Smooth muscle cell (in vitro differentiated cells): ENCODE measurements around the gene FBH1. TPM values are rescaled to one million over a fixed set of nuclear protein-coding genes. Genes with fewer than 3 reads are reported as not detected.
"Not testable (repeated sequence)": the region's sequence is repeated elsewhere in the genome, so short reads cannot be mapped to it uniquely, and the experiment has no call there.

Experiments
- DNase-seq: peaks from one replicate; lab custom pipeline; 2025; ENCODE audit not compliant: unreplicated experiment; lab: John Stamatoyannopoulos, UW
- H2AFZ ChIP-seq: fragments of 200-600 bp; sonication (generic); 2 replicates; pipeline ENCODE4 v1.6.0; 2016; ENCODE audit warnings: antibody characterized with exemption, low read depth, mild to moderate bottlenecking
- H3F3A ChIP-seq: fragments of 200-600 bp; sonication (generic); 2 replicates; pipeline ENCODE4 v1.6.0; 2017; ENCODE audit warnings: antibody characterized with exemption, low read depth
- H3K27ac ChIP-seq: fragments of 200-600 bp; sonication (generic); 2 replicates; pipeline ENCODE4 v1.5.1; 2016; ENCODE audit warnings: low read depth, mild to moderate bottlenecking
- H3K27me3 ChIP-seq: fragments of 200-600 bp; sonication (generic); 2 replicates; pipeline ENCODE4 v1.6.1; 2016; ENCODE audit warnings: low read depth, mild to moderate bottlenecking
- H3K36me3 ChIP-seq: fragments of 200-600 bp; sonication (generic); 2 replicates; pipeline ENCODE4 v1.5.1; 2016; ENCODE audit warnings: low read depth
- H3K4me1 ChIP-seq: fragments of 200-600 bp; sonication (generic); 2 replicates; pipeline ENCODE4 v1.5.1; 2016; ENCODE audit warnings: low read depth
- H3K4me2 ChIP-seq: fragments of 200-600 bp; sonication (generic); 2 replicates; pipeline ENCODE4 v1.6.0; 2016; ENCODE audit warnings: mild to moderate bottlenecking
- H3K4me3 ChIP-seq: fragments of 200-600 bp; sonication (generic); 2 replicates; pipeline ENCODE4 v1.5.1; 2016; ENCODE audit warnings: mild to moderate bottlenecking
- H3K79me2 ChIP-seq: fragments of 200-600 bp; sonication (generic); 2 replicates; pipeline ENCODE4 v1.6.0; 2016; ENCODE audit warnings: low read depth, mild to moderate bottlenecking
- H3K9ac ChIP-seq: fragments of 200-600 bp; sonication (generic); 2 replicates; pipeline ENCODE4 v1.6.0; 2016; ENCODE audit warnings: low read depth
- H3K9me3 ChIP-seq: fragments of 200-600 bp; sonication (generic); replicated peaks from 2 replicates; pipeline ENCODE4 v1.5.1; 2016; ENCODE audit warnings: low read depth
- H4K20me1 ChIP-seq: fragments of 200-600 bp; sonication (generic); 2 replicates; pipeline ENCODE4 v1.6.0; 2016; ENCODE audit warnings: low read depth
- CTCF ChIP-seq: fragments of 200-600 bp; sonication (generic); IDR thresholded peaks from 2 replicates; pipeline ENCODE4 v1.5.1; 2017; ENCODE audit warnings: borderline replicate concordance, mild to moderate bottlenecking, antibody characterized with exemption; ENCODE audit not compliant: insufficient read depth, poor library complexity, severe bottlenecking
- WGBS: methylation state at CpG from one replicate; pipeline ENCODE4 v1.1.7; 2016; ENCODE audit warnings: low lambda C conversion rate; 5-methylcytosine and 5-hydroxymethylcytosine counted together
- polyA plus RNA-seq: library from polyadenylated mRNA; unstranded; fragments of >200 nt; fragmentation: Nextera tagmentation; extraction: Ambion mirVana; gene quantifications from 2 replicates; pipeline ENCODE4 v1.2.1, GENCODE V29; 2016
- total RNA-seq: library from RNA; depleted of rRNA; stranded (reverse); fragments of >200 nt; gene quantifications from 2 replicates; pipeline ENCODE4 v1.2.3, GENCODE V29; 2014

Gene FBH1
- total and polyA plus RNA-seq, 2 experiments from 2014 or later = 68.4 to 70.0 TPM

- H3K27me3 ChIP-seq = no peaks in the 10 kb centered on the region
- no peaks in the 10 kb centered on the region for H3K79me2 ChIP-seq
- H3K36me3 ChIP-seq = no peaks in the 10 kb centered on the region
- TF ChIP-seq CTCF = no peak
- no peak overlapping the region for H3K4me3 ChIP-seq
- H3K4me2 ChIP-seq = no peak overlapping the region
- no peak overlapping the region for H2AFZ ChIP-seq
- no peaks in the 10 kb centered on the region for H3K9me3 ChIP-seq
- H3K27ac ChIP-seq = no peak overlapping the region
- WGBS = 83% methylated on average over 18 of the region's 18 CpGs
- no peak overlapping the region for H3K9ac ChIP-seq
- no peaks in the 10 kb centered on the region for H3K4me1 ChIP-seq
- no peaks in the 10 kb centered on the region for H4K20me1 ChIP-seq
- no peak for DNase-seq
- H3F3A ChIP-seq = no peaks in the 10 kb centered on the region
Measured at GRCh38 chr10:5960070-5960972, 70.3 kb downstream of the FBH1 start.

- DNase-seq, H3K4me1 ChIP-seq, H4K20me1 ChIP-seq, H3K9me3 ChIP-seq, H3K27ac ChIP-seq, H3K36me3 ChIP-seq, H3K4me2 ChIP-seq, H3K4me3 ChIP-seq, H2AFZ ChIP-seq, H3K27me3 ChIP-seq, H3K9ac ChIP-seq, H3F3A ChIP-seq, H3K79me2 ChIP-seq: not testable (repeated sequence)
- WGBS = 95% methylated on average over 10 of the region's 10 CpGs
Measured at GRCh38 chr10:5960973-5961275, 70.9 kb downstream of the FBH1 start.

- no peak for DNase-seq
- no peaks in the 10 kb centered on the region for H3K4me1 ChIP-seq
- no peaks in the 10 kb centered on the region for H3K9me3 ChIP-seq
- H2AFZ ChIP-seq = no peak overlapping the region
- H3K4me3 ChIP-seq = no peak overlapping the region
- no peak for TF ChIP-seq CTCF
- no peaks in the 10 kb centered on the region for H3K79me2 ChIP-seq
- H4K20me1 ChIP-seq = no peaks in the 10 kb centered on the region
- no peak overlapping the region for H3K9ac ChIP-seq
- no peaks in the 10 kb centered on the region for H3K36me3 ChIP-seq
- H3F3A ChIP-seq = no peaks in the 10 kb centered on the region
- H3K4me2 ChIP-seq = no peak overlapping the region
- no peak overlapping the region for H3K27ac ChIP-seq
- WGBS = 93% methylated on average over 29 of the region's 29 CpGs
- H3K27me3 ChIP-seq = no peaks in the 10 kb centered on the region
Measured at GRCh38 chr10:5961405-5962100, 71.5 kb downstream of the FBH1 start.

GRCh38 chr10:5962358-5962940 lies 72.4 kb downstream of the FBH1 start:
- not testable (repeated sequence) for H3K4me1 ChIP-seq

More at GRCh38 chr10:5962358-5962940, 72.4 kb downstream of the FBH1 start:
- not testable (repeated sequence) for H3K27ac ChIP-seq, H3F3A ChIP-seq, H3K36me3 ChIP-seq, H2AFZ ChIP-seq, H3K79me2 ChIP-seq, H3K27me3 ChIP-seq, H4K20me1 ChIP-seq, H3K4me3 ChIP-seq, H3K4me2 ChIP-seq, H3K9me3 ChIP-seq, DNase-seq, H3K9ac ChIP-seq
- 91% methylated on average over 10 of the region's 10 CpGs for WGBS
